ENCODE measurements around the gene CCDC154. TPM values are rescaled to one million over a fixed set of nuclear protein-coding genes. Genes with fewer than 3 reads are reported as not detected.
"Not testable (repeated sequence)": the region's sequence is repeated elsewhere in the genome, so short reads cannot be mapped to it uniquely, and the experiment has no call there.

The CCDC154 gene
- total RNA-seq, 1 donor from 2014 or later = 2.5 TPM

GRCh38 chr16:1486551-1487390 lies 42.4 kb upstream of the CCDC154 start:
- Mint-ChIP-seq H3K27ac (ENCODE audit: unreplicated experiment) (no peak overlapping the region), H3K9me3 (ENCODE audit: unreplicated experiment) (no peaks in the 10 kb centered on the region), H3K4me3 (ENCODE audit: unreplicated experiment) (no peak overlapping the region), H3K27me3 (ENCODE audit: unreplicated experiment) (peaks cover 8% of the 10 kb centered on the region), H3K4me1 (ENCODE audit: unreplicated experiment) (no peaks in the 10 kb centered on the region), H3K36me3 (ENCODE audit: unreplicated experiment) (no peaks in the 10 kb centered on the region)
- TF ChIP-seq, protein P1, sequence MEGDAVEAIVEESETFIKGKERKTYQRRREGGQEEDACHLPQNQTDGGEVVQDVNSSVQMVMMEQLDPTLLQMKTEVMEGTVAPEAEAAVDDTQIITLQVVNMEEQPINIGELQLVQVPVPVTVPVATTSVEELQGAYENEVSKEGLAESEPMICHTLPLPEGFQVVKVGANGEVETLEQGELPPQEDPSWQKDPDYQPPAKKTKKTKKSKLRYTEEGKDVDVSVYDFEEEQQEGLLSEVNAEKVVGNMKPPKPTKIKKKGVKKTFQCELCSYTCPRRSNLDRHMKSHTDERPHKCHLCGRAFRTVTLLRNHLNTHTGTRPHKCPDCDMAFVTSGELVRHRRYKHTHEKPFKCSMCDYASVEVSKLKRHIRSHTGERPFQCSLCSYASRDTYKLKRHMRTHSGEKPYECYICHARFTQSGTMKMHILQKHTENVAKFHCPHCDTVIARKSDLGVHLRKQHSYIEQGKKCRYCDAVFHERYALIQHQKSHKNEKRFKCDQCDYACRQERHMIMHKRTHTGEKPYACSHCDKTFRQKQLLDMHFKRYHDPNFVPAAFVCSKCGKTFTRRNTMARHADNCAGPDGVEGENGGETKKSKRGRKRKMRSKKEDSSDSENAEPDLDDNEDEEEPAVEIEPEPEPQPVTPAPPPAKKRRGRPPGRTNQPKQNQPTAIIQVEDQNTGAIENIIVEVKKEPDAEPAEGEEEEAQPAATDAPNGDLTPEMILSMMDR (IDR thresholded peaks at IDR 0.05) = no peak
- DNase-seq (ENCODE audit: extremely low spot score, unreplicated experiment) = peak; percentile 71

DNA sequence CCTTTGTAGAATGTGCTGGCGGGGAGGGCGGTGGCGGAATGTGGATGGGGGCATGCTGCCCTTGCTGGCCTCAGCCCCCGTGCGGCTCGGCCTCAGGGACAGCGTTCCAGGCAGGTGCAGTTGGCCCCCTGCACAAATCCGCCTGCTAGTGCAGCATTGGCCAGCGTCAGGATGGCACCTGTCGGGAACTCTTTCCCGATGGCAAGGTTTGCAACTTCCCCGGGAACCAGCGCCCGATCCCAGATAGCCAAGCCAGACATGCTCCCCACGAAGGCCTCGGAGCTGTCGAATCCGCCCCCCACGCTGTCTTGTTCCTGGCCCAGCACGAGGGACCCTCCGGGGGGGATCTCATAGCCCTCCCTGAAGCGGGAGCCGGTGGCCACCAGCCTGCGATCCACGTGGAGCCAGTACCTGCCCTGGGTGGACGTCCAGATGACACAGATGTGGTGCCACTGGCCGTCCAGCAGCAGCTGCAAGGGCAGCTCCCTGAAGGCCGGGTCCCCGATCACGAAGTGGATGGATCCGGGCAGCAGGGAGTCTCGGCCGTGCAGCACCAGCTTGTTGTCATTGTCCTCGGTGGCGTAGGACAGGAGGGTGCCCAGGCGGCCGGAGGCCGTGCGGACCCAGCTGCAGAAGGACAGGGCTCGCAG lies 41.6 kb upstream of the CCDC154 start:
- TF ChIP-seq, protein P1 (IDR thresholded peaks at IDR 0.05) = no peak
- Mint-ChIP-seq H3K36me3 (ENCODE audit: unreplicated experiment) (no peaks in the 10 kb centered on the region), H3K4me3 (ENCODE audit: unreplicated experiment) (no peak overlapping the region), H3K27me3 (ENCODE audit: unreplicated experiment) (peaks cover 8% of the 10 kb centered on the region), H3K4me1 (ENCODE audit: unreplicated experiment) (no peaks in the 10 kb centered on the region), H3K9me3 (ENCODE audit: unreplicated experiment) (no peaks in the 10 kb centered on the region), H3K27ac (ENCODE audit: unreplicated experiment) (no peak overlapping the region)
- DNase-seq (ENCODE audit: extremely low spot score, unreplicated experiment) = peak; percentile 83

- no peak overlapping the region for H3K4me3 Mint-ChIP-seq (ENCODE audit: unreplicated experiment)
- peak; percentile 82 for DNase-seq (ENCODE audit: extremely low spot score, unreplicated experiment)
- no peaks in the 10 kb centered on the region for H3K36me3 Mint-ChIP-seq (ENCODE audit: unreplicated experiment)
- no peaks in the 10 kb centered on the region for H3K4me1 Mint-ChIP-seq (ENCODE audit: unreplicated experiment)
- no peaks in the 10 kb centered on the region for H3K9me3 Mint-ChIP-seq (ENCODE audit: unreplicated experiment)
- TF ChIP-seq, protein P1 (IDR thresholded peaks at IDR 0.05) = no peak
- H3K27ac Mint-ChIP-seq (ENCODE audit: unreplicated experiment) = no peak overlapping the region
- H3K27me3 Mint-ChIP-seq (ENCODE audit: unreplicated experiment) = peaks cover 8% of the 10 kb centered on the region
Measured at GRCh38 chr16:1481906-1482835, 37.8 kb upstream of the CCDC154 start.

DNA sequence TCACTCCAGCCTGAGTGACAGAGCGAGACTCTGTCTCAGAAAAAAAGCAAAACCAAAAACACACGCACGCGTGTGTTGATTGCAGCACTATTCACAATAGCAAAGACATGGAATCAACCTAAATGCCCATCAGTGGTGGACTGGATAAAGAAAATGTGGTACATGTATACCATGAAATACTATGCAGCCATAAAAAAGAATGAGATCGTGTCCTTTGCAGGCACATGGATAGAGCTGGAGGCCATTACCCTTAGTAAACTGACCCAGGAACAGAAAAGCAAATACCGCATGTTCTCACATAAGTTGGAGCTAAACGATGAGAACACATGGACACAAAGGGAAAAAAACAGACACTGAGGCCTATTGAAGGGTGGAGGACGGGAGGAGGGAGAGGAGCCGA lies 34.6 kb upstream of the CCDC154 start:
- H3K27me3 Mint-ChIP-seq (ENCODE audit: unreplicated experiment); H3K9me3 Mint-ChIP-seq (ENCODE audit: unreplicated experiment); H3K36me3 Mint-ChIP-seq (ENCODE audit: unreplicated experiment); H3K27ac Mint-ChIP-seq (ENCODE audit: unreplicated experiment); H3K4me3 Mint-ChIP-seq (ENCODE audit: unreplicated experiment); DNase-seq (ENCODE audit: extremely low spot score, unreplicated experiment); H3K4me1 Mint-ChIP-seq (ENCODE audit: unreplicated experiment): not testable (repeated sequence)

GRCh38 chr16:1477033-1477432 lies 32.7 kb upstream of the CCDC154 start:
- DNase-seq (ENCODE audit: extremely low spot score, unreplicated experiment) = peak; percentile 69
- H3K27ac Mint-ChIP-seq (ENCODE audit: unreplicated experiment) = no peak overlapping the region
- H3K27me3 Mint-ChIP-seq (ENCODE audit: unreplicated experiment) = no peaks in the 10 kb centered on the region

More at GRCh38 chr16:1477033-1477432, 32.7 kb upstream of the CCDC154 start:
- H3K4me3 Mint-ChIP-seq (ENCODE audit: unreplicated experiment) = no peak overlapping the region
- TF ChIP-seq, protein P1 (IDR thresholded peaks at IDR 0.05) = no peak
- H3K9me3 Mint-ChIP-seq (ENCODE audit: unreplicated experiment) = no peaks in the 10 kb centered on the region
- no peaks in the 10 kb centered on the region for H3K36me3 Mint-ChIP-seq (ENCODE audit: unreplicated experiment)
- H3K4me1 Mint-ChIP-seq (ENCODE audit: unreplicated experiment) = peaks cover 16% of the 10 kb centered on the region
